ENCODE results near the gene MRFAP1. TPM values are rescaled to one million over a fixed set of nuclear protein-coding genes. Genes with fewer than 3 reads are reported as not detected.

Gene MRFAP1
- total and polyA plus RNA-seq, 2 of the 4 experiments (the other 2 are of a cell fraction) = 65.4 to 268 TPM

DNA sequence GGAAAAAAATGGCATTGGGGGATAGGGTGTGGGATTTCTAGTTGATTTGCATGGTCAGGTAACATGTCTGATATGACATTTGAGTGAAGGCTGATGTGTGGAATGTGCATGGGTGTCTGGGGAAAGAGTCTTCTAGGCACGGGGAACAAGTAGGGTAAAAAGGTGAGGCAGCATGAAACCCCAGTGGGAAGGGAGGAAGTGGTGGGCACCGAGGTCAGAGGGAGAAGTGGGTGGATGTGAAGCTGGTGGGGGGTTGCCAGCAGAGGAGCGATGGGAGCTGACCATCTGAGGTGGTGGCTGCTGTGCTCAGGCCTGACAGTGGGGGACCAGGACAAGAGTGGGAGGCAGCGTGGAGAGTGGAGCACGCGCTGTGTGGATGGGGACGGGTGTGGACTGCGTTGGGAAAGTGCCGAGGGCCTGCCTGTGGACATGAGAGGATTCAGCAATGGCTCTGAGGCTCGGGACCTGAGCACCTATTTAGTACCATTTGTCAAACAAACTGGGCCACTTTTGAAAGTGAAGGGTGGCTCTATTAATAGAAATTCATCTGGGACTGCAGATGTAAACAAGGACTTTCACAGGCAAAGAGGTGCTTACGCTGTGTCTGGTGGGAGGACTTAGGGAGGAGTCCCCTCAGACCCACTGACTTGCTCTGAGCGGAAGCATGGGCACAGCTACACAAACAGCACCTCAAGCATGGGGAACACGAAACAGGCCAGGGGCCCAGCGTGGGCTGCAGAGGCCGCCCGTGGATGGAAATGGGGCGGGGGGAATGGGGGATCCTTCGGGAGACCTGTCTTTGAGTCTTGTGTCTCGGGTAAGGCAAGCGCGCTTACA, 36.5 kb downstream of the MRFAP1 start (continued):
- TF ChIP-seq BHLHE40 (IDR thresholded peaks at IDR 0.05; ENCODE audit: low read depth, low read length) = no peak

DNA sequence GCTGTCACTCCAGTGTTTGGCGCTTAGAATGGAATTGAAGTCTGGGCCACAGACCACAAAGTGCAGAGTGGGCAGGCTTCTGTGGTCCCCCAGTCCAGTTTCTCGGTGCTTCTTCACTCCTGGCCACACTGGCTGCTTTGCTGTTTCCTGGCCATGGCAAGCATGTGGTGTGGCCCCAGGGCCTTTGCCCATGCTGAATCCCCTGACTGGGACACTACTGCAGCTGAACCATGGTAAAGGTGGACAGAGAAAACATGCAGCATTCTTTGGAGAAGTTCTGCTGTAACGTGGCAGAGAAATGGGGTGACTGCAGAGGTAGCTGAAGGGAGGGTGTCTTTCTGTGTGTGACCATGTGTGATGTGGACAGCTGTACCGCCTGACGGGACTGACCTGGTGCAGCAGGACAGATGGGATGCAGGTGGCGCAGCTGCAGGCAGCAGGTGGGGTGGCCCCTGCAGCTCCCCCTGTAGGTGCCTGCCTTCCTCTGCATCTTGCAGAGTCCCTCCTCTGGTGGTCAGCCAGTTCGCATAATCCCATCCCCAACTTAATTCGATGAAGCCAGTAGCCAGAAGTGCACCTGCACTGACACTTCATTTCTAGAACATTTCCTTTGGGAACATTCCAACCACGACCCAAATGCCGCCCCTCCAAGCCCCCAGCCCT, 40.0 kb downstream of the MRFAP1 start:
- CTCF ChIA-PET = interaction anchor here (0.6 to 1.3 kb wide), 2 partner anchors 14 to 185 kb away, joined by 3 read pairs; partner anchors contain the start of gene S100P
- Histone ChIP-seq H3K4me2 (ENCODE audit: low read depth, low read length) (no peak overlapping the region), H4K5ac (ENCODE audit: low read depth, low read length) (no peak overlapping the region), H3K4ac (ENCODE audit: low read depth, low read length) (no peak overlapping the region), H2AK5ac (ENCODE audit: low read depth, low read length) (no peak overlapping the region), H4K91ac (ENCODE audit: insufficient read depth, low read depth, low read length) (no peak overlapping the region), H3K36me3 (ENCODE audit: control insufficient read depth, insufficient read depth, low read length) (peaks cover 8% of the 10 kb centered on the region), H2AFZ (replicated peaks; ENCODE audit: low read length, poor library complexity) (no peak overlapping the region), H2BK5ac (ENCODE audit: low read depth, low read length, poor library complexity, severe bottlenecking) (no peak overlapping the region), H3K79me1 (ENCODE audit: low read depth in 1 of 2, low read length in 2 of 2) (peaks cover 19 to 32% of the 10 kb centered on the region in 2 experiments; a peak in 3 of 4 replicates), H3K27ac (ENCODE audit: insufficient read depth, low read length) (no peak overlapping the region), H2BK20ac (ENCODE audit: low read depth, low read length) (no peak overlapping the region), H3K18ac (ENCODE audit: low read depth, low read length) (no peak overlapping the region), H2BK15ac (ENCODE audit: low read depth, low read length) (no peak overlapping the region), H2BK120ac (ENCODE audit: low read depth, low read length) (no peak overlapping the region), H4K20me1 (ENCODE audit: insufficient read depth, low read length) (peaks cover 12% of the 10 kb centered on the region; the same call in 1 of the 2 replicates), H3K4me1 (ENCODE audit: control insufficient read depth, insufficient read depth, low read length) (peaks cover 10% of the 10 kb centered on the region), H3K14ac (replicated peaks; ENCODE audit: low read depth, low read length) (no peak overlapping the region), H3K27me3 (ENCODE audit: control insufficient read depth, insufficient read depth, low read length) (no peaks in the 10 kb centered on the region), H3K9me3 (ENCODE audit: control insufficient read depth, insufficient read depth, low read length) (no peaks in the 10 kb centered on the region; the same call in 1 of the 2 replicates), H3K56ac (ENCODE audit: extremely low read depth, insufficient read depth, low read length) (no peak overlapping the region), H2AK9ac (replicated peaks; ENCODE audit: low read depth, low read length, poor library complexity) (no peak overlapping the region), H3K4me3 (ENCODE audit: insufficient read depth, low read depth, low read length) (no peak overlapping the region), H3K23ac (ENCODE audit: low read depth, low read length) (no peak overlapping the region), H3K9ac (ENCODE audit: low read depth, low read length) (no peak overlapping the region), H3K9me1 (ENCODE audit: insufficient read depth, low read length) (peaks cover 19% of the 10 kb centered on the region), H4K8ac (ENCODE audit: low read depth in 2 of 2, low read length in 2 of 2) (no peak overlapping the region)
- ATAC-seq (ENCODE audit: low read depth) (no peak), DNase-seq (no peak)
- POLR2A ChIA-PET (ENCODE audit: unreplicated experiment) = no interaction called here
- intact Hi-C loops (cut with micrococcal nuclease) = no loop called here
- BruUV-seq (replicated peaks) = no TSS peak
- in situ Hi-C loops (cut with MboI; ENCODE audit: low sequenced_read_pairs) = no loop called here
- dilution Hi-C loops (cut with HindIII; ENCODE audit: low sequenced_read_pairs, unreplicated experiment) = no loop called here
- 86% methylated on average over 4 of the region's 10 CpGs; no CpG with 5 or more reads in 1 of the 2 experiments for WGBS, 2 experiments (ENCODE audit: extremely low coverage in 2 of 2, insufficient read length in 1 of 2)
- no peak for TF ChIP-seq CHD1 (IDR thresholded peaks at IDR 0.05; ENCODE audit: low read depth, low read length)
- TF ChIP-seq, protein P1, sequence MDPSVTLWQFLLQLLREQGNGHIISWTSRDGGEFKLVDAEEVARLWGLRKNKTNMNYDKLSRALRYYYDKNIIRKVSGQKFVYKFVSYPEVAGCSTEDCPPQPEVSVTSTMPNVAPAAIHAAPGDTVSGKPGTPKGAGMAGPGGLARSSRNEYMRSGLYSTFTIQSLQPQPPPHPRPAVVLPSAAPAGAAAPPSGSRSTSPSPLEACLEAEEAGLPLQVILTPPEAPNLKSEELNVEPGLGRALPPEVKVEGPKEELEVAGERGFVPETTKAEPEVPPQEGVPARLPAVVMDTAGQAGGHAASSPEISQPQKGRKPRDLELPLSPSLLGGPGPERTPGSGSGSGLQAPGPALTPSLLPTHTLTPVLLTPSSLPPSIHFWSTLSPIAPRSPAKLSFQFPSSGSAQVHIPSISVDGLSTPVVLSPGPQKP (IDR thresholded peaks at IDR 0.05; ENCODE audit: borderline replicate concordance, low read depth, low read length) = no peak
- no peak for TF ChIP-seq MXI1 (IDR thresholded peaks at IDR 0.05; ENCODE audit: borderline replicate concordance, low read depth, low read length)
- no peak for TF ChIP-seq FOS (IDR thresholded peaks at IDR 0.05; ENCODE audit: low read depth, low read length)
- TF ChIP-seq, protein P2, sequence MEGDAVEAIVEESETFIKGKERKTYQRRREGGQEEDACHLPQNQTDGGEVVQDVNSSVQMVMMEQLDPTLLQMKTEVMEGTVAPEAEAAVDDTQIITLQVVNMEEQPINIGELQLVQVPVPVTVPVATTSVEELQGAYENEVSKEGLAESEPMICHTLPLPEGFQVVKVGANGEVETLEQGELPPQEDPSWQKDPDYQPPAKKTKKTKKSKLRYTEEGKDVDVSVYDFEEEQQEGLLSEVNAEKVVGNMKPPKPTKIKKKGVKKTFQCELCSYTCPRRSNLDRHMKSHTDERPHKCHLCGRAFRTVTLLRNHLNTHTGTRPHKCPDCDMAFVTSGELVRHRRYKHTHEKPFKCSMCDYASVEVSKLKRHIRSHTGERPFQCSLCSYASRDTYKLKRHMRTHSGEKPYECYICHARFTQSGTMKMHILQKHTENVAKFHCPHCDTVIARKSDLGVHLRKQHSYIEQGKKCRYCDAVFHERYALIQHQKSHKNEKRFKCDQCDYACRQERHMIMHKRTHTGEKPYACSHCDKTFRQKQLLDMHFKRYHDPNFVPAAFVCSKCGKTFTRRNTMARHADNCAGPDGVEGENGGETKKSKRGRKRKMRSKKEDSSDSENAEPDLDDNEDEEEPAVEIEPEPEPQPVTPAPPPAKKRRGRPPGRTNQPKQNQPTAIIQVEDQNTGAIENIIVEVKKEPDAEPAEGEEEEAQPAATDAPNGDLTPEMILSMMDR (conservative IDR thresholded peaks at IDR 0.05; ENCODE audit: low read depth, low read length) = no peak
- TF ChIP-seq, protein P3, sequence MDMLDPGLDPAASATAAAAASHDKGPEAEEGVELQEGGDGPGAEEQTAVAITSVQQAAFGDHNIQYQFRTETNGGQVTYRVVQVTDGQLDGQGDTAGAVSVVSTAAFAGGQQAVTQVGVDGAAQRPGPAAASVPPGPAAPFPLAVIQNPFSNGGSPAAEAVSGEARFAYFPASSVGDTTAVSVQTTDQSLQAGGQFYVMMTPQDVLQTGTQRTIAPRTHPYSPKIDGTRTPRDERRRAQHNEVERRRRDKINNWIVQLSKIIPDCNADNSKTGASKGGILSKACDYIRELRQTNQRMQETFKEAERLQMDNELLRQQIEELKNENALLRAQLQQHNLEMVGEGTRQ (IDR thresholded peaks at IDR 0.05; ENCODE audit: low read depth, low read length) = no peak
- TF ChIP-seq MAFK (IDR thresholded peaks at IDR 0.05; ENCODE audit: low read depth, low read length) = no peak
- TF ChIP-seq NFE2L2 (IDR thresholded peaks at IDR 0.05; ENCODE audit: low read depth, low read length) = no peak
- TF ChIP-seq POLR2A (IDR thresholded peaks at IDR 0.05; ENCODE audit: low read depth, low read length) = no peak
- no peak for TF ChIP-seq CEBPB (IDR thresholded peaks at IDR 0.05; ENCODE audit: low read depth, low read length)
- no peak for TF ChIP-seq BHLHE40 (IDR thresholded peaks at IDR 0.05; ENCODE audit: low read depth, low read length)
